Parathyroid adenoma (tissue), 2 donors: ENCODE data around the gene GLI2.

Experiments used
- H2AFZ ChIP-seq: fragments of 300-600 bp; sonication (generic); one replicate; pipeline ENCODE4 v1.7.0; 2017; ENCODE audit warnings: antibody characterized with exemption, mild to moderate bottlenecking
- H3K27ac ChIP-seq: fragments of 300-600 bp; sonication (generic); one replicate; pipeline ENCODE4 v1.7.0; 2017
- H3K27me3 ChIP-seq: fragments of 300-600 bp; sonication (generic); one replicate; pipeline ENCODE4 v1.7.0; 2017; ENCODE audit warnings: low read length; ENCODE audit not compliant: control insufficient read depth, insufficient read depth
- H3K36me3 ChIP-seq: fragments of 300-600 bp; sonication (generic); one replicate; pipeline ENCODE4 v1.7.0; 2017; ENCODE audit warnings: low read length; ENCODE audit not compliant: control insufficient read depth, insufficient read depth
- H3K4me1 ChIP-seq: fragments of 300-600 bp; sonication (generic); one replicate; pipeline ENCODE4 v1.7.0; 2017; ENCODE audit warnings: control low read depth
- H3K4me2 ChIP-seq: fragments of 300-600 bp; sonication (generic); one replicate; pipeline ENCODE4 v1.7.0; 2017; ENCODE audit warnings: low read length
- H3K4me3 ChIP-seq: fragments of 300-600 bp; sonication (generic); one replicate; pipeline ENCODE4 v1.7.0; 2017; ENCODE audit warnings: low read depth, low read length
- H3K79me2 ChIP-seq: fragments of 300-600 bp; sonication (generic); one replicate; pipeline ENCODE4 v1.7.0; 2017; ENCODE audit warnings: control low read depth
- H3K9ac ChIP-seq: fragments of 300-600 bp; sonication (generic); one replicate; pipeline ENCODE4 v1.7.0; 2017; ENCODE audit warnings: mild to moderate bottlenecking
- H3K9me3 ChIP-seq: fragments of 300-600 bp; sonication (generic); one replicate; pipeline ENCODE4 v1.7.0; 2017; ENCODE audit warnings: low read length; ENCODE audit not compliant: control insufficient read depth
- CTCF ChIP-seq: fragments of 300-600 bp; sonication (generic); IDR thresholded peaks from one replicate; pipeline ENCODE4 v1.7.0; 2017; ENCODE audit warnings: antibody characterized with exemption, mild to moderate bottlenecking
- donor health status: primary hyperparathyroidism.

GLI2 gene

GRCh38 chr2:120769787-120770120, 34.1 kb downstream of the GLI2 start:
- TF ChIP-seq CTCF, result no peak
- Histone ChIP-seq H3K9me3 (no peaks in the 10 kb centered on the region), H3K27ac (no peak overlapping the region), H3K36me3 (no peaks in the 10 kb centered on the region), H3K9ac (no peak overlapping the region), H3K27me3 (no peaks in the 10 kb centered on the region), H3K79me2 (no peaks in the 10 kb centered on the region), H3K4me2 (no peak overlapping the region), H3K4me1 (no peaks in the 10 kb centered on the region), H3K4me3 (no peak overlapping the region), H2AFZ (no peak overlapping the region)

GRCh38 chr2:120770176-120770575, 34.5 kb downstream of the GLI2 start:
- no peak overlapping the region for H3K27ac ChIP-seq

GRCh38 chr2:120770641-120771040, 35.0 kb downstream of the GLI2 start:
- Histone ChIP-seq H3K9ac (no peak overlapping the region), H3K4me3 (no peak overlapping the region), H3K79me2 (no peaks in the 10 kb centered on the region), H2AFZ (no peak overlapping the region), H3K27me3 (no peaks in the 10 kb centered on the region), H3K9me3 (no peaks in the 10 kb centered on the region), H3K4me2 (no peak overlapping the region), H3K36me3 (no peaks in the 10 kb centered on the region), H3K27ac (no peak overlapping the region), H3K4me1 (no peaks in the 10 kb centered on the region)
- TF ChIP-seq CTCF, result no peak

More at GRCh38 chr2:120770176-120770575, 34.5 kb downstream of the GLI2 start:
- Histone ChIP-seq H3K4me1 (no peaks in the 10 kb centered on the region), H3K36me3 (no peaks in the 10 kb centered on the region), H3K27me3 (no peaks in the 10 kb centered on the region), H3K9ac (no peak overlapping the region), H3K9me3 (no peaks in the 10 kb centered on the region), H2AFZ (no peak overlapping the region), H3K4me3 (no peak overlapping the region), H3K79me2 (no peaks in the 10 kb centered on the region), H3K4me2 (no peak overlapping the region)
- TF ChIP-seq CTCF, result no peak

GRCh38 chr2:120771111-120771780, 35.6 kb downstream of the GLI2 start:
- H3K27ac ChIP-seq, result no peak overlapping the region
- TF ChIP-seq CTCF, result no peak

GRCh38 chr2:120771781-120772208, 36.1 kb downstream of the GLI2 start:
- no peaks in the 10 kb centered on the region for H3K79me2 ChIP-seq
- H3K27ac ChIP-seq, result no peak overlapping the region
- H2AFZ ChIP-seq, result no peak overlapping the region
- H3K4me1 ChIP-seq, result no peaks in the 10 kb centered on the region
- H3K9ac ChIP-seq, result no peak overlapping the region
- H3K27me3 ChIP-seq, result no peaks in the 10 kb centered on the region
- H3K9me3 ChIP-seq, result no peaks in the 10 kb centered on the region
- no peak overlapping the region for H3K4me2 ChIP-seq
- no peaks in the 10 kb centered on the region for H3K36me3 ChIP-seq
- no peak for TF ChIP-seq CTCF
- no peak overlapping the region for H3K4me3 ChIP-seq

More at GRCh38 chr2:120771111-120771780, 35.6 kb downstream of the GLI2 start:
- Histone ChIP-seq H2AFZ (no peak overlapping the region), H3K9me3 (no peaks in the 10 kb centered on the region), H3K36me3 (no peaks in the 10 kb centered on the region), H3K4me3 (no peak overlapping the region), H3K27me3 (no peaks in the 10 kb centered on the region), H3K79me2 (no peaks in the 10 kb centered on the region), H3K4me2 (no peak overlapping the region), H3K4me1 (no peaks in the 10 kb centered on the region), H3K9ac (no peak overlapping the region)
